Endothelial cell of umbilical vein (primary cell): ENCODE measurements around the gene TRPM8. TPM values are rescaled to one million over a fixed set of nuclear protein-coding genes. Genes with fewer than 3 reads are reported as not detected.

Source experiments
- polyA plus RNA-seq, 4 experiments: library from polyadenylated mRNA; depleted of rRNA in 3 of 4; stranded (reverse) in 3 of 4; unstranded in 1 of 4; fragments of >200 nt; gene quantifications; 2 replicates each; pipeline versions ENCODE4 v1.2.1 to v1.2.3, GENCODE V29; 2011 to 2012; ENCODE audit warnings: missing spikeins in 1 of 4
- total RNA-seq: library from RNA; stranded (reverse); gene quantifications from 2 replicates; pipeline ENCODE4 v1.2.3, GENCODE V29; 2021

TRPM8 gene
- total and polyA plus RNA-seq, 2 donors (not counting 3 experiments of a cell fraction or from before 2014, with no cell fraction given) = not detected

Other genes starting within 250 kb of the TRPM8 start
- gene UGT1A9, start 245.5 kb upstream of the TRPM8 start, total RNA-seq = not detected in 2 replicates
- not detected in 2 replicates for gene UGT1A9, start 245.5 kb upstream of the TRPM8 start, polyA plus RNA-seq
- gene UGT1A7, start 235.5 kb upstream of the TRPM8 start, total RNA-seq = not detected in 2 replicates
- gene UGT1A7, start 235.5 kb upstream of the TRPM8 start, polyA plus RNA-seq = not detected in 2 replicates
- gene UGT1A6, start 224.5 kb upstream of the TRPM8 start, total RNA-seq = not detected in 2 replicates
- gene UGT1A6, start 224.5 kb upstream of the TRPM8 start, polyA plus RNA-seq = not detected in 2 replicates
- not detected in 2 replicates for gene UGT1A5, start 204.5 kb upstream of the TRPM8 start, total RNA-seq
- gene UGT1A5, start 204.5 kb upstream of the TRPM8 start, polyA plus RNA-seq = not detected in 2 replicates
- gene UGT1A4, start 198.6 kb upstream of the TRPM8 start, total RNA-seq = not detected in 2 replicates
- gene UGT1A4, start 198.6 kb upstream of the TRPM8 start, polyA plus RNA-seq = not detected in 2 replicates
- not detected in 2 replicates for gene UGT1A3, start 188.3 kb upstream of the TRPM8 start, total RNA-seq
- not detected in 2 replicates for gene UGT1A3, start 188.3 kb upstream of the TRPM8 start, polyA plus RNA-seq
- not detected in 2 replicates for gene UGT1A1, start 157.1 kb upstream of the TRPM8 start, total RNA-seq
- not detected in 2 replicates for gene UGT1A1, start 157.1 kb upstream of the TRPM8 start, polyA plus RNA-seq
- gene MROH2A, start 139.0 kb upstream of the TRPM8 start, total RNA-seq = not detected in 2 replicates
- not detected in 2 replicates for gene MROH2A, start 139.0 kb upstream of the TRPM8 start, polyA plus RNA-seq
- 42.4 and 60.9 TPM in 2 replicates for gene HJURP, start 62.8 kb upstream of the TRPM8 start, total RNA-seq
- 34.4 and 38.5 TPM in 2 replicates for gene HJURP, start 62.8 kb upstream of the TRPM8 start, polyA plus RNA-seq
- gene SPP2, start 133.3 kb downstream of the TRPM8 start, total RNA-seq = not detected in 2 replicates
- gene SPP2, start 133.3 kb downstream of the TRPM8 start, polyA plus RNA-seq = not detected in 2 replicates